Caco-2 (cell line): ENCODE results near the gene COX10. TPM values are rescaled to one million over a fixed set of nuclear protein-coding genes. Genes with fewer than 3 reads are reported as not detected.

Experiments
- BruUV-seq: library from RNA; stranded (reverse); fragments of 400-500 nt; replicated peaks from 2 replicates; lab custom pipeline; 2021; lab: Mats Ljungman, UMichigan
- CTCF ChIA-PET: fragments of 300-600 bp; sonication (Branson Sonifier 250); formaldehyde crosslinking; loops from one replicate; lab custom pipeline; 2022; ENCODE audit warnings: antibody characterized with exemption; lab: Charles Lee
- POLR2A ChIA-PET: fragments of 300-600 bp; sonication (Branson Sonifier 250); formaldehyde crosslinking; loops from one replicate; lab custom pipeline; 2022; ENCODE audit warnings: antibody characterized with exemption; lab: Charles Lee
- DNase-seq, 2 experiments: peaks; one replicate each; pipeline versions ENCODE4 v3.0.0 to v3.0.0-alpha.2; 2020 to 2022
- H3K27me3 ChIP-seq: replicated peaks from 2 replicates; pipeline ENCODE4 v1.6.0; 2011; ENCODE audit warnings: low read length; ENCODE audit not compliant: control insufficient read depth, insufficient read depth
- H3K36me3 ChIP-seq: 2 replicates; pipeline ENCODE4 v1.5.1; 2011; ENCODE audit warnings: low read length; ENCODE audit not compliant: control insufficient read depth, insufficient read depth
- H3K4me1 ChIP-seq: fragments of 250-450 bp; sonication (Bioruptor Pico); 2 replicates; pipeline ENCODE4 v1.5.1; 2020; ENCODE audit warnings: mild to moderate bottlenecking
- H3K4me3 ChIP-seq: 2 replicates; pipeline ENCODE4 v1.5.1; 2011; ENCODE audit warnings: low read depth, mild to moderate bottlenecking, control low read depth, low read length
- H3K9me3 ChIP-seq: fragments of 250-450 bp; sonication (Bioruptor Pico); 2 replicates; pipeline ENCODE4 v1.5.1; 2020; ENCODE audit warnings: mild to moderate bottlenecking, moderate library complexity
- H3K27ac Mint-ChIP-seq: one replicate; pipeline ENCODE4 v1.8.0; 2022; ENCODE audit warnings: mixed read lengths; ENCODE audit not compliant: unreplicated experiment
- H3K27me3 Mint-ChIP-seq: one replicate; pipeline ENCODE4 v1.8.0; 2022; ENCODE audit warnings: mixed read lengths; ENCODE audit not compliant: insufficient read depth, unreplicated experiment
- H3K36me3 Mint-ChIP-seq: one replicate; pipeline ENCODE4 v1.8.0; 2022; ENCODE audit warnings: mild to moderate bottlenecking, mixed read lengths; ENCODE audit not compliant: insufficient read depth, unreplicated experiment
- H3K4me1 Mint-ChIP-seq: one replicate; pipeline ENCODE4 v1.8.0; 2022; ENCODE audit warnings: low read depth, mixed read lengths; ENCODE audit not compliant: unreplicated experiment
- H3K4me3 Mint-ChIP-seq: one replicate; pipeline ENCODE4 v1.8.0; 2022; ENCODE audit warnings: mild to moderate bottlenecking, moderate library complexity, mixed read lengths; ENCODE audit not compliant: unreplicated experiment
- H3K9me3 Mint-ChIP-seq: one replicate; pipeline ENCODE4 v1.8.0; 2022; ENCODE audit warnings: mixed read lengths; ENCODE audit not compliant: unreplicated experiment
- intact Hi-C: fragments of 100-400 bp; cut with micrococcal nuclease; formaldehyde crosslinking; loops from one replicate; pipeline ENCODE4 v1.10.0; 2022; ENCODE audit not compliant: unreplicated experiment
- total RNA-seq: library from RNA; stranded (reverse); gene quantifications from 2 replicates; pipeline ENCODE4 v1.2.3, GENCODE V29; 2022
- TF ChIP-seq, protein P1 (sequence below), 2 experiments: fragments of 200-600 bp in 1 of 2; IDR thresholded peaks; 1 replicate in 1 of 2; 2 replicates in 1 of 2; pipeline versions ENCODE4 v1.5.1 to v1.8.0; 2011 to 2022; ENCODE audit warnings: antibody characterized with exemption in 1 of 2, control low read depth in 1 of 2, inconsistent platforms in 1 of 2, low read depth in 1 of 2, low read length in 1 of 2, mild to moderate bottlenecking in 1 of 2, moderate library complexity in 1 of 2; ENCODE audit not compliant: insufficient read depth in 1 of 2, severe bottlenecking in 1 of 2, unreplicated experiment in 1 of 2

Gene COX10
- total RNA-seq, 1 experiment from 2014 or later: 13.5 TPM

DNA sequence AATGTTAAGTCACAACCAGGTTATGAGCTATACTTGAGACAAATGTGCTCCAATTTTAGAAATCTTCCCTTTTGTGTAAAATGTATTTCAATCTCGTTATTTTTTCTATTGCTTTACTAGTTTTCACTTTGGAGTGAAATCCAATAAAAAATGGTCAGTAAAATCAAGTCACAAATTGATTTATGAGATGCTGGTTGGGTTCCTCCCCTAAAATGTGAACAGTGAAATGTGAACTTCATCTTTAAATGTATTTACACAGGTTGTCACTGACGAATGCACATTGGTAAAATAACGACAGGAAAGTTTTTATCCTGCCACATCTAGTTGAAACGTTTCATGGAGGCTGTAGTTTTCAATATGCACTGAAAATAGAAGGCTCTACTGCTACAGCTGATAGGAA, 55.5 kb downstream of the COX10 start:
- Mint-ChIP-seq H3K9me3 (no peaks in the 10 kb centered on the region), H3K27ac (no peak overlapping the region), H3K27me3 (no peaks in the 10 kb centered on the region), H3K4me3 (no peak overlapping the region), H3K4me1 (no peaks in the 10 kb centered on the region), H3K36me3 (no peaks in the 10 kb centered on the region)
- no TSS peak for BruUV-seq
- ChIA-PET POLR2A (no interaction called here), CTCF (no interaction called here)
- Histone ChIP-seq H3K36me3 (no peaks in the 10 kb centered on the region), H3K9me3 (no peaks in the 10 kb centered on the region), H3K4me3 (no peak overlapping the region), H3K27me3 (no peaks in the 10 kb centered on the region), H3K4me1 (no peaks in the 10 kb centered on the region)
- TF ChIP-seq, protein P1, sequence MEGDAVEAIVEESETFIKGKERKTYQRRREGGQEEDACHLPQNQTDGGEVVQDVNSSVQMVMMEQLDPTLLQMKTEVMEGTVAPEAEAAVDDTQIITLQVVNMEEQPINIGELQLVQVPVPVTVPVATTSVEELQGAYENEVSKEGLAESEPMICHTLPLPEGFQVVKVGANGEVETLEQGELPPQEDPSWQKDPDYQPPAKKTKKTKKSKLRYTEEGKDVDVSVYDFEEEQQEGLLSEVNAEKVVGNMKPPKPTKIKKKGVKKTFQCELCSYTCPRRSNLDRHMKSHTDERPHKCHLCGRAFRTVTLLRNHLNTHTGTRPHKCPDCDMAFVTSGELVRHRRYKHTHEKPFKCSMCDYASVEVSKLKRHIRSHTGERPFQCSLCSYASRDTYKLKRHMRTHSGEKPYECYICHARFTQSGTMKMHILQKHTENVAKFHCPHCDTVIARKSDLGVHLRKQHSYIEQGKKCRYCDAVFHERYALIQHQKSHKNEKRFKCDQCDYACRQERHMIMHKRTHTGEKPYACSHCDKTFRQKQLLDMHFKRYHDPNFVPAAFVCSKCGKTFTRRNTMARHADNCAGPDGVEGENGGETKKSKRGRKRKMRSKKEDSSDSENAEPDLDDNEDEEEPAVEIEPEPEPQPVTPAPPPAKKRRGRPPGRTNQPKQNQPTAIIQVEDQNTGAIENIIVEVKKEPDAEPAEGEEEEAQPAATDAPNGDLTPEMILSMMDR (IDR thresholded peaks at IDR 0.05; ENCODE audit: insufficient read depth in 1 of 2, low read depth in 1 of 2, low read length in 1 of 2, severe bottlenecking in 1 of 2, unreplicated experiment in 1 of 2): no peak
- no peak for DNase-seq
- intact Hi-C loops: no loop called here

DNA sequence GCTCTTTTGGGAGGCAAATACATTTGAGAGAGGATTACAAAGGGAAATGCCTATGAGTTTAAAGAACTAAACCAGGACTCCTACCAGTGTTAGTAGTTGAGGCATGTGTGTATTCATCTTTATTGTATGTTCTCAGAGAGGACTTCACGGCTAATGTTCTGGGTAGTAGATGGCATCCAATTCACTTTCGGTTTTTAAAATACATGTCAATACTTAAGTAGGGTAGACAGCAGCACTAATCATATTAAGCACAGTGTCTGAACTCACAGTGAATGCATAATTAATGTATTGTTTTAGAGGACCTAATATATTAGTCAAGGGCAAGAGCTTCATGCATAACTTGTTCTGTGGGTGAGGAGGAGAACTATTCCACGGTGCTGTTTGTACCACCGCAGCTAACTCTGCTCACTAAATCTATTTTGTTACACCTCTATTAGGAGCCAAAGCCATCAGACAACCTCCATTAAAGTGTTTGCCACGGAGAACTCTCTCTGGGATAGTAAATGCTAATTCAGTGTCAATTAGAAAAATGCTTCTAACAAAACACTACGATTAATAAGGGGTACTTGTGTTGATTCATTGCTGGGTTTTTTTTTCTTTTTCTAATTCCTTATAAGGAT, 56.3 kb downstream of the COX10 start:
- BruUV-seq: no TSS peak
- ChIA-PET CTCF (no interaction called here), POLR2A (no interaction called here)
- Histone ChIP-seq H3K27me3 (no peaks in the 10 kb centered on the region), H3K4me1 (no peaks in the 10 kb centered on the region), H3K36me3 (no peaks in the 10 kb centered on the region), H3K4me3 (no peak overlapping the region), H3K9me3 (no peaks in the 10 kb centered on the region)
- TF ChIP-seq, protein P1 (IDR thresholded peaks at IDR 0.05; ENCODE audit: insufficient read depth in 1 of 2, low read depth in 1 of 2, low read length in 1 of 2, severe bottlenecking in 1 of 2, unreplicated experiment in 1 of 2): no peak
- no peaks in the 10 kb centered on the region for H3K27me3 Mint-ChIP-seq
- intact Hi-C loops: no loop called here
- no peaks in the 10 kb centered on the region for H3K9me3 Mint-ChIP-seq
- no peak overlapping the region for H3K4me3 Mint-ChIP-seq
- no peak overlapping the region for H3K27ac Mint-ChIP-seq
- no peaks in the 10 kb centered on the region for H3K4me1 Mint-ChIP-seq
- no peaks in the 10 kb centered on the region for H3K36me3 Mint-ChIP-seq
- no peak for DNase-seq

GRCh38 chr17:14133104-14133503, 63.8 kb downstream of the COX10 start:
- ChIA-PET CTCF (no interaction called here), POLR2A (no interaction called here)
- BruUV-seq: no TSS peak
- intact Hi-C loops: no loop called here
- Mint-ChIP-seq H3K9me3 (no peaks in the 10 kb centered on the region), H3K27me3 (no peaks in the 10 kb centered on the region), H3K27ac (no peak overlapping the region), H3K36me3 (no peaks in the 10 kb centered on the region), H3K4me3 (no peak overlapping the region), H3K4me1 (no peaks in the 10 kb centered on the region)
- H3K4me3 ChIP-seq: no peak overlapping the region
- no peak for DNase-seq
- H3K27me3 ChIP-seq: no peaks in the 10 kb centered on the region
- TF ChIP-seq, protein P1 (IDR thresholded peaks at IDR 0.05; ENCODE audit: insufficient read depth in 1 of 2, low read depth in 1 of 2, low read length in 1 of 2, severe bottlenecking in 1 of 2, unreplicated experiment in 1 of 2): no peak
- no peaks in the 10 kb centered on the region for H3K4me1 ChIP-seq
- no peaks in the 10 kb centered on the region for H3K36me3 ChIP-seq
- H3K9me3 ChIP-seq: no peaks in the 10 kb centered on the region
